IMR-90 (cell line): ENCODE results near the gene ENOX1.

Experiments
- CEBPB ChIP-seq: IDR thresholded peaks from 2 replicates; pipeline ENCODE4 v1.6.1; 2012; ENCODE audit warnings: low read depth, low read length, improper control_type of control experiment
- MXI1 ChIP-seq: IDR thresholded peaks from 2 replicates; pipeline ENCODE4 v1.6.1; 2012; ENCODE audit warnings: low read depth, mild to moderate bottlenecking, low read length, moderate library complexity, borderline replicate concordance
- NFE2L2 ChIP-seq: fragments of 150-350 bp; IDR thresholded peaks from 2 replicates; pipeline ENCODE4 v1.6.1; 2016; ENCODE audit warnings: low read depth, mild to moderate bottlenecking, low read length
- POLR2A ChIP-seq: IDR thresholded peaks from 2 replicates; pipeline ENCODE4 v1.6.1; 2012; ENCODE audit warnings: mild to moderate bottlenecking, low read depth, low read length
- RAD21 ChIP-seq: IDR thresholded peaks from 2 replicates; pipeline ENCODE4 v1.6.1; 2012; ENCODE audit warnings: low read length, improper control_type of control experiment
- RCOR1 ChIP-seq: IDR thresholded peaks from 2 replicates; pipeline ENCODE4 v1.6.1; 2012; ENCODE audit warnings: mild to moderate bottlenecking, low read length, improper control_type of control experiment; ENCODE audit not compliant: insufficient replicate concordance
- RFX5 ChIP-seq: IDR thresholded peaks from 2 replicates; pipeline ENCODE4 v1.8.0; 2012; ENCODE audit warnings: low read depth, mild to moderate bottlenecking, low read length, moderate library complexity
- TF ChIP-seq, protein P1 (sequence below): conservative IDR thresholded peaks from 2 replicates; pipeline ENCODE4 v1.5.1; 2012; ENCODE audit warnings: mild to moderate bottlenecking, low read depth, low read length, improper control_type of control experiment

DNA sequence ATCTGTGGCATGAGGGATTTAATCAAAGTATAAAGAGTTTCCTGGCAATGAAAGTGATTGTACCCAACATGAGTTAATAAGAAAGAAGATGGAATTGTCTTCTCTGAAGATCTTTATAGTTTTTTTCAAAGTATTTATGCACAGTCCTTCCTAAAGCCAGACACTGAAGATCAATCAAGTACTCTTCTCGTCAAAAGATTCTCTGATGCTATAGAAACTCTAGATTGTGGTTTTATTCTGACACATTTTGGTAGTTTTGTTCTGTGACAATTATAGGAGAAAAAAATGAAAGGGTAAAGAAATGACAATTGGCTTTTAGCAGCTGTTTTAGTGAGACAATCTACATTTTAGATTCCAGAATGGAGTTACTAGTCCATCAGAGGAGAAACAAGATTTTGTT lies 10.4 kb upstream of the ENOX1 start:
- no peak for TF ChIP-seq POLR2A
- TF ChIP-seq CEBPB: no peak
- TF ChIP-seq RFX5: no peak
- TF ChIP-seq, protein P1, sequence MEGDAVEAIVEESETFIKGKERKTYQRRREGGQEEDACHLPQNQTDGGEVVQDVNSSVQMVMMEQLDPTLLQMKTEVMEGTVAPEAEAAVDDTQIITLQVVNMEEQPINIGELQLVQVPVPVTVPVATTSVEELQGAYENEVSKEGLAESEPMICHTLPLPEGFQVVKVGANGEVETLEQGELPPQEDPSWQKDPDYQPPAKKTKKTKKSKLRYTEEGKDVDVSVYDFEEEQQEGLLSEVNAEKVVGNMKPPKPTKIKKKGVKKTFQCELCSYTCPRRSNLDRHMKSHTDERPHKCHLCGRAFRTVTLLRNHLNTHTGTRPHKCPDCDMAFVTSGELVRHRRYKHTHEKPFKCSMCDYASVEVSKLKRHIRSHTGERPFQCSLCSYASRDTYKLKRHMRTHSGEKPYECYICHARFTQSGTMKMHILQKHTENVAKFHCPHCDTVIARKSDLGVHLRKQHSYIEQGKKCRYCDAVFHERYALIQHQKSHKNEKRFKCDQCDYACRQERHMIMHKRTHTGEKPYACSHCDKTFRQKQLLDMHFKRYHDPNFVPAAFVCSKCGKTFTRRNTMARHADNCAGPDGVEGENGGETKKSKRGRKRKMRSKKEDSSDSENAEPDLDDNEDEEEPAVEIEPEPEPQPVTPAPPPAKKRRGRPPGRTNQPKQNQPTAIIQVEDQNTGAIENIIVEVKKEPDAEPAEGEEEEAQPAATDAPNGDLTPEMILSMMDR: no peak
- no peak for TF ChIP-seq MXI1
- no peak for TF ChIP-seq RCOR1
- TF ChIP-seq NFE2L2: no peak
- TF ChIP-seq RAD21: no peak
